ENCODE data around the gene PCCB.

DNA sequence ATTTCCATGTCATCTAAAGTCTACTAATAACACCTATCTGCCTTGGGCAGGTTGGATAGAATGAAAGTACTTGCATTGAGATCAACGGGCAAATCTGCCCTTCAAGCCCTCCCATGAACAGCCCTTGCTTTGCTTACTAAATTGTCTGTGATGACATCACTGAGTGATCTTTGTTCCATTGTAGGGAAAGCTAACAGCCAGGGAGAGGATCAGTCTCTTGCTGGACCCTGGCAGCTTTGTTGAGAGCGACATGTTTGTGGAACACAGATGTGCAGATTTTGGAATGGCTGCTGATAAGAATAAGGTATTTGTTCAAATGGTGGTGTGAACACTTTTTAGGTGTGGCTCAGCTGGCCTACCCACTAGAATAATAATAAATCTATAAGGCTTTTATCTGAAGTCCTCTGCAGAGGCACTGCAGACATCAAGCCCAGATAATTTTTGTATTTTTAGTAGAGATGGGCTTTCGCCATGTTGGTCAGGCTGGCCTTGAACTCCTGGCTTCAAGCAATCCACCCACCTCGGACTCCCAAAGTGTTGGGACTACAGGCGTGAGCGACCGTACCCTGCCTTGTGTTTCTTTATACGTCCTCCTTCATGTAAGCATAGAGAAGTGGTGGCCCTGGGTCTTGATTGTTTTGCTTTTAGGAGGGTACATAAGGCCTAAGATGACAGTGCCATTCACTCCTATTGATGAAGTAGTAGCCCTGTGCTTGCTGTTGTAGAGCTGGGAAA lies 5.7 kb downstream of the PCCB start:
- TF ChIP-seq, protein P1, sequence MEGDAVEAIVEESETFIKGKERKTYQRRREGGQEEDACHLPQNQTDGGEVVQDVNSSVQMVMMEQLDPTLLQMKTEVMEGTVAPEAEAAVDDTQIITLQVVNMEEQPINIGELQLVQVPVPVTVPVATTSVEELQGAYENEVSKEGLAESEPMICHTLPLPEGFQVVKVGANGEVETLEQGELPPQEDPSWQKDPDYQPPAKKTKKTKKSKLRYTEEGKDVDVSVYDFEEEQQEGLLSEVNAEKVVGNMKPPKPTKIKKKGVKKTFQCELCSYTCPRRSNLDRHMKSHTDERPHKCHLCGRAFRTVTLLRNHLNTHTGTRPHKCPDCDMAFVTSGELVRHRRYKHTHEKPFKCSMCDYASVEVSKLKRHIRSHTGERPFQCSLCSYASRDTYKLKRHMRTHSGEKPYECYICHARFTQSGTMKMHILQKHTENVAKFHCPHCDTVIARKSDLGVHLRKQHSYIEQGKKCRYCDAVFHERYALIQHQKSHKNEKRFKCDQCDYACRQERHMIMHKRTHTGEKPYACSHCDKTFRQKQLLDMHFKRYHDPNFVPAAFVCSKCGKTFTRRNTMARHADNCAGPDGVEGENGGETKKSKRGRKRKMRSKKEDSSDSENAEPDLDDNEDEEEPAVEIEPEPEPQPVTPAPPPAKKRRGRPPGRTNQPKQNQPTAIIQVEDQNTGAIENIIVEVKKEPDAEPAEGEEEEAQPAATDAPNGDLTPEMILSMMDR (IDR thresholded peaks at IDR 0.05; ENCODE audit: low read depth, low read length) = no peak
- no peak for TF ChIP-seq EZH2phosphoT487 (IDR thresholded peaks at IDR 0.05; ENCODE audit: low read depth)

All from OCI-LY3 (cell line).